CD14-positive monocyte (primary cell): ENCODE data around the gene LUC7L. TPM values are rescaled to one million over a fixed set of nuclear protein-coding genes. Genes with fewer than 3 reads are reported as not detected.

ENCODE experiments used
- DNase-seq, 3 donors: peaks; one replicate each; pipeline ENCODE4 v3.0.0-alpha.2; 2011 to 2022
- H2AFZ ChIP-seq: 2 replicates; pipeline ENCODE4 v1.6.0; 2012; ENCODE audit warnings: mild to moderate bottlenecking, low read depth, low read length, inconsistent platforms; ENCODE audit not compliant: insufficient read depth, poor library complexity, severe bottlenecking
- H3K27ac ChIP-seq, 2 donors: 1 replicate in 1 of 2; 2 replicates in 1 of 2; pipeline ENCODE4 v1.5.1; 2012 to 2013; ENCODE audit warnings: low read length in 2 of 2, control low read depth in 1 of 2, inconsistent platforms in 1 of 2, low read depth in 1 of 2, mild to moderate bottlenecking in 1 of 2
- H3K27me3 ChIP-seq, 2 donors: one replicate each; pipeline versions ENCODE4 v1.6.0 to v1.6.1; 2011 to 2013; ENCODE audit warnings: low read length in 2 of 2; ENCODE audit not compliant: control insufficient read depth in 2 of 2, insufficient read depth in 2 of 2
- H3K36me3 ChIP-seq, 2 donors: replicated peaks in 1 of 2; 1 replicate in 1 of 2; 2 replicates in 1 of 2; pipeline versions ENCODE4 v1.5.1 to v1.6.1; 2012 to 2013; ENCODE audit warnings: low read length in 2 of 2, control low read depth in 1 of 2, inconsistent platforms in 1 of 2, mild to moderate bottlenecking in 1 of 2; ENCODE audit not compliant: insufficient read depth in 2 of 2, control insufficient read depth in 1 of 2
- H3K4me1 ChIP-seq, 2 donors: 1 replicate in 1 of 2; 2 replicates in 1 of 2; pipeline versions ENCODE4 v1.5.1 to v1.6.1; 2012 to 2013; ENCODE audit warnings: low read length in 2 of 2, control low read depth in 1 of 2, inconsistent platforms in 1 of 2, mild to moderate bottlenecking in 1 of 2, moderate library complexity in 1 of 2; ENCODE audit not compliant: insufficient read depth in 2 of 2, control insufficient read depth in 1 of 2
- H3K4me2 ChIP-seq: replicated peaks from 2 replicates; pipeline ENCODE3; 2012; ENCODE audit warnings: low read length, moderate library complexity, mild to moderate bottlenecking; ENCODE audit not compliant: poor library complexity, severe bottlenecking; ENCODE audit errors: extremely low read depth
- H3K4me3 ChIP-seq, 3 experiments: fragments of 200-600 bp in 1 of 3; sonication (generic) in 1 of 3; replicated peaks in 1 of 3; 1 replicate in 2 of 3; 2 replicates in 1 of 3; pipeline ENCODE4 v1.5.1; 2011 to 2013; ENCODE audit warnings: low read length in 3 of 3, mild to moderate bottlenecking in 3 of 3, control low read depth in 2 of 3, low read depth in 2 of 3, inconsistent platforms in 1 of 3, moderate library complexity in 1 of 3
- H3K79me2 ChIP-seq: 2 replicates; pipeline ENCODE4 v1.6.0; 2012; ENCODE audit warnings: mild to moderate bottlenecking, control low read depth, inconsistent platforms, low read length, moderate library complexity; ENCODE audit not compliant: insufficient read depth
- H3K9ac ChIP-seq: 2 replicates; pipeline ENCODE4 v1.6.0; 2017; ENCODE audit warnings: low read length, mild to moderate bottlenecking; ENCODE audit not compliant: insufficient read depth, poor library complexity, severe bottlenecking
- H3K9me3 ChIP-seq, 2 donors: replicated peaks in 1 of 2; 1 replicate in 1 of 2; 2 replicates in 1 of 2; pipeline versions ENCODE4 v1.5.1 to v1.6.1; 2012 to 2013; ENCODE audit warnings: low read length in 2 of 2, control low read depth in 1 of 2; ENCODE audit not compliant: control insufficient read depth in 1 of 2, insufficient read depth in 1 of 2
- H4K20me1 ChIP-seq: 2 replicates; pipeline ENCODE4 v1.6.0; 2012; ENCODE audit warnings: mild to moderate bottlenecking, low read length, control low read depth, moderate library complexity; ENCODE audit not compliant: insufficient read depth
- H3K27ac Mint-ChIP-seq, 7 donors: one replicate each; pipeline ENCODE4 v1.8.0; 2020; ENCODE audit warnings: mild to moderate bottlenecking in 7 of 7, mixed read lengths in 7 of 7, moderate library complexity in 6 of 7, inconsistent platforms in 2 of 7
- H3K27me3 Mint-ChIP-seq, 3 donors: one replicate each; pipeline ENCODE4 v1.8.0; 2021 to 2022; ENCODE audit warnings: low read depth in 3 of 3, mild to moderate bottlenecking in 3 of 3, mixed read lengths in 3 of 3, moderate library complexity in 3 of 3, inconsistent platforms in 1 of 3
- H3K36me3 Mint-ChIP-seq, 2 donors: one replicate each; pipeline ENCODE4 v1.8.0; 2020; ENCODE audit warnings: mixed read lengths in 2 of 2, inconsistent platforms in 1 of 2, mild to moderate bottlenecking in 1 of 2
- H3K4me1 Mint-ChIP-seq: one replicate; pipeline ENCODE4 v1.8.0; 2020; ENCODE audit warnings: mild to moderate bottlenecking, mixed read lengths
- H3K4me3 Mint-ChIP-seq, 2 donors: one replicate each; pipeline ENCODE4 v1.8.0; 2020; ENCODE audit warnings: mild to moderate bottlenecking in 2 of 2, mixed read lengths in 2 of 2, moderate library complexity in 1 of 2
- H3K9me3 Mint-ChIP-seq, 7 donors: one replicate each; pipeline ENCODE4 v1.8.0; 2020 to 2022; ENCODE audit warnings: mixed read lengths in 7 of 7, mild to moderate bottlenecking in 6 of 7, moderate library complexity in 6 of 7, inconsistent platforms in 2 of 7
- WGBS: methylation state at CpG from one replicate; pipeline ENCODE4 v1.1.5; 2013; ENCODE audit warnings: missing lambda C conversion rate; ENCODE audit not compliant: insufficient coverage; 5-methylcytosine and 5-hydroxymethylcytosine counted together
- intact Hi-C, 2 donors: fragments of 100-400 bp; cut with micrococcal nuclease; formaldehyde crosslinking; loops; one replicate each; pipeline versions ENCODE4 v1.15.0 to v1.15.1; 2023
- polyA minus RNA-seq: library from RNA; depleted of rRNA, polyadenylated mRNA; stranded (reverse); fragments of >200 nt; gene quantifications from 2 replicates; pipeline ENCODE4 v1.2.3, GENCODE V29; 2012
- polyA plus RNA-seq, 3 donors: library from polyadenylated mRNA; depleted of rRNA in 1 of 3; unstranded in 2 of 3; stranded (reverse) in 1 of 3; fragments of 300-500 nt in 2 of 3; fragments of >200 nt in 1 of 3; fragmentation: Illumina TruSeq in 2 of 3; gene quantifications; 1 replicate in 2 of 3; 2 replicates in 1 of 3; pipeline ENCODE4 v1.2.3, GENCODE V29; 2012 to 2021
- total RNA-seq, 12 experiments: library from RNA in 1 of 12; stranded (reverse) in 1 of 12; fragments of 120-200 nt in 1 of 12; gene quantifications; one replicate each; pipeline ENCODE4 v1.2.4 and lab custom pipeline; 2013 to 2026; ENCODE audit warnings: mixed read lengths in 6 of 12, inconsistent platforms in 1 of 12
- TF ChIP-seq, protein P1 (sequence below): fragments of 200-600 bp; IDR thresholded peaks from one replicate; pipeline ENCODE4 v1.8.0; 2022; ENCODE audit warnings: antibody characterized with exemption, mild to moderate bottlenecking

LUC7L gene, protein sequence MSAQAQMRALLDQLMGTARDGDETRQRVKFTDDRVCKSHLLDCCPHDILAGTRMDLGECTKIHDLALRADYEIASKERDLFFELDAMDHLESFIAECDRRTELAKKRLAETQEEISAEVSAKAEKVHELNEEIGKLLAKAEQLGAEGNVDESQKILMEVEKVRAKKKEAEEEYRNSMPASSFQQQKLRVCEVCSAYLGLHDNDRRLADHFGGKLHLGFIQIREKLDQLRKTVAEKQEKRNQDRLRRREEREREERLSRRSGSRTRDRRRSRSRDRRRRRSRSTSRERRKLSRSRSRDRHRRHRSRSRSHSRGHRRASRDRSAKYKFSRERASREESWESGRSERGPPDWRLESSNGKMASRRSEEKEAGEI
- total RNA-seq (2013): 47.6 TPM
- polyA plus RNA-seq: 100 to 1,000 TPM in 1 of 3 donors, 1 to 10 TPM in 2; 4.0 to 109 (median 4.6) TPM
- 23.9 and 30.9 TPM in 2 replicates for polyA minus RNA-seq
- 22.5 to 72.1 (median 49.1) reads per million in 11 experiments for total RNA-seq (lab: John Stamatoyannopoulos, UW)

DNA sequence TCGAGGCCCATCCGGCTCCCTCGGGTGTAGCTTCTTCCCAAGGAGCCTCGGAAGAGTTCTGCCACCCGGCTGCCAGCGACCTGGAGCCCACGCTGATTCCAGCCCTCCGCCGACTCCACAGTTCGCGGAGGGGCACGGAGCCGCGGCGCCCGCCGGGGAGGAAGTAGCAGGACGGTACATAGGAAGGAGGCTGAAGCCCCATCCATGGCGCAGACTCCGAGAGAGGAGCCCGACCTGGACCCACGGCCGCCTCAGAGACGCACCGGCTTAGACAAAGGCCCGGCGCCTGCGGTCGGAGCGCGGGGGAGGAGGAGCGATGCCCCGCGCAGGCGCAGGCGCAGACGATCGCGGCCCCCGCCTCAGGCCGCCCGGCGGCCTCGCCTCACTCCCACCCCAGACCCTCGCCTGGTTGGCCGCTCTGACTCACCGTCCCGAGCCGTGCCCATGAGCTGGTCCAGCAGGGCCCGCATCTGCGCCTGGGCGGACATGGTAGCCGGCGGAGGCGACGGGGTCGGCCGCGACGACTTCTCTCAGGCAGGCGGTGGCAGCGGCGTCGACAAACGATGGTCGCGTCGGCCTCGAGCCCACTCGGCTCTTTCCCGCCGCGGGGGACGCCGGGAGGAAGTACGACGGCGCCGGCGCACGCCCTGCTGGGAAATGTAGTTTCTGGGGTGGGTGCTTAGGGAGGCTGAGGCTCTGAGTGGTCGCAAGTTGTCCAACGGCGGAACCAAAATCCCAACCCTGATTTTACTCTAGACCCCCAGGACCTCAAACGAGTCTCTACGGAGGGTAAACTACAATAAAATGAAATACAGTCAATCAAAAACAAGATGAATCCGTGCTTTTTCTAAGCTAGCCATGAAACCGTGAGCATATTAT is at the start of gene LUC7L:
TSS of gene LUC7L (minus strand) at position 598 of the 879 bp plus-strand sequence. CDS start at position 488, 110 bp downstream.
- intact Hi-C loops: loop anchor here in 1 of 2 donors (5.0 kb wide), 1 partner anchor 123 kb away; the partner anchor contains the start of gene AXIN1
- Mint-ChIP-seq H3K36me3 (peaks cover 31 to 33% of the 10 kb centered on the region in 2 donors), H3K4me3 (peak within 1 kb of the TSS; percentile 86 to 91)

More for the DNA sequence above, at the start of gene LUC7L:
- no peaks in the 10 kb centered on the region for H3K27me3 ChIP-seq
- H2AFZ ChIP-seq: peak within 1 kb of the TSS; percentile 76
- TF ChIP-seq, protein P1, sequence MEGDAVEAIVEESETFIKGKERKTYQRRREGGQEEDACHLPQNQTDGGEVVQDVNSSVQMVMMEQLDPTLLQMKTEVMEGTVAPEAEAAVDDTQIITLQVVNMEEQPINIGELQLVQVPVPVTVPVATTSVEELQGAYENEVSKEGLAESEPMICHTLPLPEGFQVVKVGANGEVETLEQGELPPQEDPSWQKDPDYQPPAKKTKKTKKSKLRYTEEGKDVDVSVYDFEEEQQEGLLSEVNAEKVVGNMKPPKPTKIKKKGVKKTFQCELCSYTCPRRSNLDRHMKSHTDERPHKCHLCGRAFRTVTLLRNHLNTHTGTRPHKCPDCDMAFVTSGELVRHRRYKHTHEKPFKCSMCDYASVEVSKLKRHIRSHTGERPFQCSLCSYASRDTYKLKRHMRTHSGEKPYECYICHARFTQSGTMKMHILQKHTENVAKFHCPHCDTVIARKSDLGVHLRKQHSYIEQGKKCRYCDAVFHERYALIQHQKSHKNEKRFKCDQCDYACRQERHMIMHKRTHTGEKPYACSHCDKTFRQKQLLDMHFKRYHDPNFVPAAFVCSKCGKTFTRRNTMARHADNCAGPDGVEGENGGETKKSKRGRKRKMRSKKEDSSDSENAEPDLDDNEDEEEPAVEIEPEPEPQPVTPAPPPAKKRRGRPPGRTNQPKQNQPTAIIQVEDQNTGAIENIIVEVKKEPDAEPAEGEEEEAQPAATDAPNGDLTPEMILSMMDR: no peak
- peak within 1 kb of the TSS; percentile 89 for H3K4me2 ChIP-seq
- Mint-ChIP-seq H3K9me3 (peaks cover 0 to 2% (median 0%) of the 10 kb centered on the region in 7 donors), H3K27ac (peak within 1 kb of the TSS; percentile 90 to 96 (median 94)), H3K4me1 (peaks cover 16% of the 10 kb centered on the region), H3K27me3 (peaks cover 0 to 2% (median 1%) of the 10 kb centered on the region in 3 donors)
- H3K79me2 ChIP-seq: peaks cover 42% of the 10 kb centered on the region
- peak within 1 kb of the TSS; percentile 95 for H3K9ac ChIP-seq
- H3K4me1 ChIP-seq: peaks cover 20 to 29% of the 10 kb centered on the region in 2 donors
- peak within 1 kb of the TSS; percentile 74 to 94 for H3K27ac ChIP-seq
- 1% methylated on average over 83 of the region's 88 CpGs for WGBS
- H4K20me1 ChIP-seq: peaks cover 45% of the 10 kb centered on the region
- H3K4me3 ChIP-seq: peak within 1 kb of the TSS; percentile 72 to 89 (median 87)
- no peaks in the 10 kb centered on the region for H3K9me3 ChIP-seq
- H3K36me3 ChIP-seq: peaks cover 28 to 32% of the 10 kb centered on the region in 2 donors
- DNase-seq: peak; percentile 62 to 81 (median 67)
